GM18499 (cell line): ENCODE measurements around the gene ATOH8.
"Not testable (repeated sequence)": the region's sequence is repeated elsewhere in the genome, so short reads cannot be mapped to it uniquely, and the experiment has no call there.

Source experiments
- ATAC-seq: cut with Tn5 transposase; IDR thresholded peaks from one replicate; pipeline ENCODE4 v1.9.1; 2021; ENCODE audit warnings: moderate number of reproducible peaks; ENCODE audit not compliant: insufficient read depth, unreplicated experiment

The ATOH8 gene, protein sequence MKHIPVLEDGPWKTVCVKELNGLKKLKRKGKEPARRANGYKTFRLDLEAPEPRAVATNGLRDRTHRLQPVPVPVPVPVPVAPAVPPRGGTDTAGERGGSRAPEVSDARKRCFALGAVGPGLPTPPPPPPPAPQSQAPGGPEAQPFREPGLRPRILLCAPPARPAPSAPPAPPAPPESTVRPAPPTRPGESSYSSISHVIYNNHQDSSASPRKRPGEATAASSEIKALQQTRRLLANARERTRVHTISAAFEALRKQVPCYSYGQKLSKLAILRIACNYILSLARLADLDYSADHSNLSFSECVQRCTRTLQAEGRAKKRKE

DNA sequence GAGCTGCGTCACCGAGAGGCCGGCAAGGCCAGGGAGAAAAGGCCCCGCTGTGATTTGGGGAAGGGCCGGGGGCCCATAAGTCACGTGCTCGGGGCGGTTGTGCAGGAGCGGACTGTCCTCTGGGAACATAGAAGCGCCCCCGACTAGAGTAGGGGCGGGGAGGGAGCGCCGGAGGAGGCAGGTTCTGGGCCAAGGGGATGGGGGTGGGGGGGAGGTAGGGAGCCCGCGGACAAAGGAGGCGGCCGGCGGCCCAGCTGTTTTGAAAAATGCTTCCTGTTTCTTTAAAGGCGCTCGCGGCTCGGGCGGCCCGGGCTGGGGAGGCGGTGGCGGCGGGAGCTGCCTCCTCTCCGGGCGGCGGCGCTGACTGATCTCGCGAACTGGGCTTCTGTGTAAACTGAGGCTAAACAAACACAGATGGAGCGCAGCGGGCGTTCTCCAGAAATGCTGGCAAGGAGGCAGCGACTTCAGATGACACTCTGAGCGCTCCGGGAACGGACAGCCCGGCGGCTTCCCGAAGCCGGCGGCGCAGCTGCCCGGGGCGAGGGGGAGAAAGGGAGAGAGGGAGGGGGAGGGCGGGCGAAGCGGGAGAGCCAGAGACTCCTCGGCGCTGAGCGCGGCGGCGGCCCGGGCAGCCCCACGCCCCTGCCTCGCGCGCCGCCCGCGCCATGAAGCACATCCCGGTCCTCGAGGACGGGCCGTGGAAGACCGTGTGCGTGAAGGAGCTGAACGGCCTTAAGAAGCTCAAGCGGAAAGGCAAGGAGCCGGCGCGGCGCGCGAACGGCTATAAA lies at the start of gene ATOH8:
TSS of gene ATOH8 (plus strand) at position 467 of the 788 bp plus-strand sequence. CDS start at position 666, 199 bp downstream.
- no peak for ATAC-seq

DNA sequence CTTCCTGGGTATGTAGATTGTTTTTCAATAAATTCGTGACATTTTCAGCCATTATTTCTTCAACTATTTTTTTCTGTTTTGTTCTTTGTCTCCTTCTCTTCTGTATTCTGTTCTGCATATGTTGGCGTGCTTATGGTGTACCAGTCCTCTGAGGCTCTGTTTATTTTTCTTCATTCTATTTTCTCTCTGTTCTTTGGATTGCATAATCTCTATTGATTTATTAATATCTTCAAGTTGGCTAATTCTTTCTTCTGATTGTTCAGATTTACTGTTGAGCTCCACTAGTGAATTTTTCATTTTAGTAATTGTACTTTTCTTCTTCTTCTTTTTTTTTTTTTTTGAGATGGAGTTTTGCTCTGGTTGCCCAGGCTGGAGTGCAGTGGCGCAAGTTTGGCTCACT lies 49.8 kb upstream of the ATOH8 start:
- ATAC-seq = no peak

DNA sequence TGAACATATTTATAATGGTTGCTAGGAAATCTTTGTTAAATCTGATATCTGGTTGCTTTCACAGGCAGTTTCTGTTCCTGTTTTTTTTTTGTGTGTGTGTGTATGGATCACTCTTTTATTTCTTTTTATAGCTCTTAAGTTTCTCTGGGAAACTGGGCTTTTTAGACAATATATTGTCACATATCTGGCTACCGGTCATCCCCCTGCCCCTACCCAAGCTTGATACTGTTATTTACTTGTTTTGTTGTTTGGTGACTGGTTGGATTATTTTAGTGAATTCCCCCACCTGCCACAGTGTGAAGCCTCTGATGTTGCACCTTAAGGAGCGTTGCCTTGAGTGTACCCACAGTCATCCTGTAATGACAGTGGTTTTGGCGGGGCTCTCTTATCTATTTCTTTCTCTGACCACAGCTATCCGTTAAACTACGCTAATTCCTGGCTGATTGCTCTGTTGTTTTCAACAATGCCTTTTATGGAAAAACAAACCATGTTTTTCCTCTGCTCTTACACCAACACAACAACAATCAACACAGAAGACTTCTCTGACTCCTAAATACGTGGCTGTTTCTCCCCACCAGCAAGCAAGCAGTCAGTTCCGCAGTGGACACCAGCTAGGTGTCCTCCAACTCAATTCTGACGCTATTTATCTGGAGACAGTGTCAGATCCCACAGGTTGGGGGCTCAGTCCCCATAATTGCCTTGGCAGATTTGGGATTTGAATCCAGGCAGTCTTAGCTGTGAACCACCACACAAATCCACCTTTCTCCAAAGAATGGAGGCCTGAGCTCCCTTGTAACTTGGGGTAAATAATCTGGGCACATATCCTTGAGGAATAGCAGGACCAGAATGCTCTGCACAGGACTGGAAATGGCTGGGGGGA lies 48.8 kb upstream of the ATOH8 start:
- no peak for ATAC-seq

DNA sequence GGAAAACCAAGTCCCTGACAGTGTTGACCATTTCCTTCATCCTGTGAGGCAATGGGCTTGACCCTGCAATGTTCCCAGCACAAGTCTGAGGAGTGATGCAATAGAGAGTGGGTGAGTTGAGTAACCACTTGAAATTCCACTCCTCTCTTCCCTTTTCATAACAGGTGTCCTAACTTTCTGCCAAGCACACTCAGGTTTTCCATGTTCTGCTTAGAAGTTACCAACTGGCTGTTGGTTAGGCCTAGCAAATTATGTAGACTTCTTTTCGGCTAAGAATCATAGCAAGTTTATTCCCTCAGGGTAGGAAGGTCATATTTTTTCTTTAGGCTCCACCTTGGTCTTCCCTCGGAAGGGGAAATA lies 48.1 kb upstream of the ATOH8 start:
- no peak for ATAC-seq

DNA sequence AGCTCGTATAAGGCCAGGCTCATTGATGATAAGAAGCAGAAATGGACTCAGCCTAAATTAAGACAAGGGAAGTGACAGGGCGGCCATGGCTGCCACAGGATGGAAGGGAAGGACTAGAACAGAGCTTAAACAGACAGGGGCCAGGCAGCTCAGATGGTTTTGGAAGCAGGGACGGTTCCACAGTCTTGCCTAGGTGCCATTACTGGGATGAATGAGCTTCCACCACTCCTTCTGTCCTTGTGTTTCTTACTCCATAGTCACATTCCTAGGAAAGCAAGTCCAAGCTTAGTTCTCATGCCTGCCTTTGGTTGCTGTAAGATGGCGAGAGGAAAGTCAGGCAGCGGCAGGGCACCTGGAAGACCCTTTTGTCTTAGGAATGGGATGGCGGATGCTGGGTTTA lies 47.7 kb upstream of the ATOH8 start:
- no peak for ATAC-seq

DNA sequence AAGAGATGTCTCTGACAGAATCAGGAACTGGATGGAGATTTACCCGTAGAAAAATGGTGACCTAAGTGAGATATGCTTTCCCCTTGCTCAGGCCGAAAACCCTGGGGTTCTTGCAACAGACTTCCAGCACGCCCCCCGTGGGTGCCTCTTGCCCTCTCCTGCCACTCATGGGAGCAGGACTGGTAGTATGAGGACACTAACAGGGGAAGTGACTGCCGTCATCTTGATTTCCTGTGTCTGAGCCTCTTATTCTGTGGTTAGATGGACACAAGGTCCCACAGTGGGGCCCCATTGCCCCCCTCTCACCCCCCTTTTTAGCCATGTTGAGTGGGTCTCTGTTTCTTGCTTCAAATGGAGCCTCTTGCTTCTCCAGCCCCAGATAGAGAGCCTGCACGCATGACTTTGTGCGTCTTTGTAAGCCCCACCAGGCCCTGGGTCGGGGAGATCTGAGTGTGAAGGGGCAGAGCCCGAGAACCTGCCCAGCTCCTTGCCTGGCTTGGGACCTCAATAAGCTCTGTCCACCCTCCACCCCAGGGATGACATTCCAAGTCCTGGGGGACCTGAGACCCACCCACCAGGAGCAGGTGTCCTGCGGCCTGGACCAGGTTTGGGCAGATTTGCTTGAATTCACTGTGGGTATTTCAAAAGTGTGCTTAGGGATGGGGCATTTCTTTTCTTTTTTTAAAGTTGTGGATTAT lies 47.0 kb upstream of the ATOH8 start:
- no peak for ATAC-seq

DNA sequence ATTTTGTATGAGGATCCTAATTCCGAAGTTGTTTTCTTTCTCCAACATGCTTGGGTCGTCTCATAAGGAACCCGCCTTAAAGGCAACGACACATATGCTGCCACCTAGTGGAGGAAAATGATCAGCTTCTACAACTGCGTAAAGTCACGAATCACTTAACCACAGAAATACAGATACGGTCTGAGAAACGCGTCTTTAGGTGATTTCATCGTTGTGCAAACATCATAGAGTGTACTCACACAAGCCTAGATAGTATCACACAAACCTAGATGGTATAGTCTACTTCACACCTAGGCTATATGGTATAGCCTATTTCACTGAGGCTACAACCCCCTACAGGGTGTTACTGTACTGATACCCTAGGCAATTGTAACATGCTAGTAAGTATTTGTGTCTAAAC lies 46.5 kb upstream of the ATOH8 start:
- no peak for ATAC-seq

DNA sequence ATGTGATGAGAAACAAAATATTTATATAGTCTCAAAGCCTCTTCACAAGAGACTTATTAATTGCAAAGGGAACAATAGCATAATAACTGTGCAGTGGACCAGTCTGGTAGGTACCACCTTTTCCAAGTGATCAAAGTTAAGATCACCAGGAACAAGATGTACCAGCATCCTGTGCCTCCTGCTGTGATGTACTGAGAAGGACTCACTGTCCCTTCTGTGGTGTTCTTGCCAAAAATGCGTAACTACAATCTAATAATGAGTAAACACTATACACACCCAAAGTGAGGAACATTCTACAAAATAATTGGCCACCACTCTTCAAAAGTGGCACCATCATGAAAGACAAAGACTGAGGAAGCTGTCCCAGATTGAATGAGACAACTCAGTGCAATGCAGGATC lies 45.1 kb upstream of the ATOH8 start:
- no peak for ATAC-seq

DNA sequence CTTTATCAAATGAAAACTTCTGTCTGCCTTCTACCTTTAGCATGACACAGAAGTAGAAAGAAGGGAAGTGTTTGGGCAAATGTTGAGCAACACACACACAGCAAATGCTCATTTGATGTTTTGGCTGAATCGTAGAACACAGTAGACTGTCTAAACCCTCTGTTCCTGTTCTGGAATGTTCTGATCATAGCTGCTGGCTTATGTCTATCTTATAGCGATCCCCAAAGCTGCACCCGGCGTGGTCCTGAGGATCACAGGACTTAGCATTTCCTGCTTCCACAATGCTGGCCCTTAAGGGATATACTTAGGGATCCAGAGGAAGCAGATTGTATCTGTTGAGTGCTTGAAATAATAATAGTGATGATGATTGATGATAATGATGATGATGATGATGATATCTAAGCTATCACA lies 44.4 kb upstream of the ATOH8 start:
- ATAC-seq = no peak

DNA sequence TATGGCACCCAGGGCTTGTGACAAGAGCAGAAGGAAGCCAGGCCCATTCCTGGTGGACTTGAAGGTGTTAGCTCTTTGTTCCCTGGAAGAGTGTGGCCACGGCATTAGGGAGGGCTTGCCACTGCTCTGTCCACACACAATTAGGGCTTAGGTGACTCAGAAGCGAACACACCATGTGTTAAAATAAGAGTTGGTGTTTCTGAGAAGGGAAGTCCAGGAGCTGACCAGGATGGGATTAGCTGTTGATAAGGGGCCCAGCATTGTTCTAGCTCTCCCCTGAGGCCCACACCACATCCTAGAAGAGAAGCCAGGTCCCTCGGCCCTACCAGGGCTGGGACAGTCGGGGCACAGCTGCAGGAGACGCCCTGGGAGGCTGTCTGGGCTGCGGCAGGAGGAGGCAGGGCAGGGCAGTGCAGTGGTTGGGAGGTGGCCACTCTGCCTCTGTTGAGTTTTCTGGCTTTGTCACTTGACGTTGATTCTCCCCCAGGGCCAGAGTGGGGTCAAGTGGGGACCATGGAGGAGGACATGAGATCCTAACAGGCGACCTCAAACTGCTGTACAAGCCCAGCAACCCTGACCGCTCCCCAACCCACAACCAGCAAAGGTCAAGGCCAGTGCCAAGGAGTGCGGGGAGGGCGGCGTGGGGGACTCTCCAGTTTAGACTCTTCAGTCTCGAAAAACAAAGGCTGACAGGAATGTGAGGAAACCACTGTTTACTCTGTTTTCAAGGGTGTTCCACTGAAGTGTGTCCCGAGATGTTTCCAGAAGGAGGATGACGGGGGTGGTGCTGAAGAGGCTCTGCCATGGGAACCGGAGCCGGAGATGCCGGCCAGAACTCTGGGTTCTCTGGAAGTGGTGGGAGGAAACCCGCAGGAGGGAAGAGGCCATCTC lies 42.9 kb upstream of the ATOH8 start:
- no peak for ATAC-seq

DNA sequence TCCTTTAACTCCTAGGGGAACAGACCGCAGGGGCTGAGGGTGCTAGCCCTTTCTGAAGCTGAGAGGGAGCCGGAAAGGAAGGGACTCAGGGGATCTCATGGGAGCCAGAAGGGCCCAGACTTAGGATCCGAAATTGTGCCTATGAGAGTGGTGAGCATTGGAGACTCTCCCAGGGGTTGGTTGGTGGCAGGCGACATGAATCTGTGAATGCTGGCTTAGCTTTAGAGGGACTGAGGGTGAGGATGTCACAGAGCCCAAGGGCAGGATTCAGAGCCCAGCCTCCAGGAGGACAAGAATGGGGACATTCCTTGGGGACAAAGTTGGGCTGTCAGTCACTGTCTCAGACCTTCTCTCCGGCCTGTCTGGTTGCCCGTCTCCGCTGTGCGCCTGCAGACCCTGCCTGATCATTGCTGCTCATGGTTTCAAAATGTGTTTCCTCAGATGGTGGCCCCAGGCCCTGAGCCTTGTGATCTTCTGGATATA lies 42.2 kb upstream of the ATOH8 start:
- ATAC-seq = no peak

DNA sequence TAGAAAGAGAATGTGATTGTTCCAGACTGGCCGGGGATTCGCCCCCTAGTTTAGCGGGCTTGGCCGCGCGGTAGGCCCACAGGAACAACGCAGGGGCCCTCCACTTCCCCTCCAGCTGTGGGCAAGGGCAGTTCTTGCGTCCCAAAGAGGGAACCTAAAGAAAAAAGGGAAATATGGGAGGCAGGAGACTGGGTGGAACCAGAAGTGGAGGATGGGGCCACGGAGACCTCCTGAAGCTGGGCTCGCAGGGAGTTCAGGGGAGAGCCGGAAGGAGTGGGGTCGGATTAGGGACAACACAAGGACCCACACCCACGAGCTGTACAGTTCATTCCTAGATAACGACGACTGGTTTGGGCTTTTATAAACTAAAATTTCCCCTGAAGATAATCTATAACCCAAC lies 41.5 kb upstream of the ATOH8 start:
- ATAC-seq = no peak

DNA sequence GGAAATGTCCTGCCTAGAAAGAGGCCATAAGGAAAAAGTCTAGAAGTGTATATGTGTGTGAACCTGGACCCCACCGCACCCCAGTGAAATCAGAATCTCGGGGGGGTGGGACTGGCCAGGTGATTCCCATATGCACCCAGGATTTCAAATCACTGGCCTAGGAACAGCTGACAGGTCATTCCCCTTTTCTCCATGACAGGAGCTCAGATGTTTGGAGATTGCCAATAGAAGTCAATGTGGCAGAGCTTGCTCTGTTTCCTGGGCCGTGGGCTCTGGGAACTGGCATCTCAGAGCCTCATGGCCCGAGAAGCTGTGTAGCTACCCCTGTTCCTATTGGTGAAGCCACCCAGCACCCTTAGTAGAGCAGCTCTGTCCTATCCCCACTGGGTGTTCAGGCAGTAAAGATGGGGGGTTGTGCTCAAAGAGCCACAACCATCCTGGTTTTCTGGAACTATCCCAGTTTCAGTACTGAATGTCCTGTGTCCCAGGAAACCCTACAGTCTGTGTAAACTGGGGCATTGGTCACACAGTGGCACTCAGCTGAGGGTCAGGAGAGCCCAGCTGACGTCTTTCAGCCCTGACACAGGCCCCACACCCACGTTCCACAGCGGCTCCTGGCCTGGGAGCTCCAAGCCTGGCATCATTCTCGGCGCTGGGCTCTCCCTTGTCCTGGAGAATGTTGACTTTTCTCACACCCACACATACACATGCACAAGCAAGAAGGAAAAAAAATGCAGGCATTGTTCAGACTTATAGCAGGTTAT lies 40.8 kb upstream of the ATOH8 start:
- ATAC-seq = no peak

DNA sequence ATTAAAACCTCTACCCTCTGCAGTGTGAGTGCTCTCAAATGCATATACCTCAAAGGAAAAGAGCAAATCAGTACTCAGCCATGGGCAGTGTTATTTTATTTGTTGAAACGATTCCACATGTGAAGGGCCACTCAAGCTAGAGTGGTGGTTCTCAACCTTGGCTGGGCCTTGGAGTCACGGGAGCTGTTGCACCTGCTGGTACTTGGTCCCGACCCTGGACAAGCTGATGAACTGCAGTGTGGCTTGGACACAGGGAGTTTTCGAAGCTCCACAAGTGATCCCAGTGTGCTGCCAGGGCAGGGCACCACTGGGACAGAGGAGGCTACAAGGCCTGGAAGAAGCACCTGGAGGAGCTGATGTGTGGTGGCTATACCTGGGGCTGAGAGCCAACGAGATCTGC lies 40.0 kb upstream of the ATOH8 start:
- no peak for ATAC-seq

DNA sequence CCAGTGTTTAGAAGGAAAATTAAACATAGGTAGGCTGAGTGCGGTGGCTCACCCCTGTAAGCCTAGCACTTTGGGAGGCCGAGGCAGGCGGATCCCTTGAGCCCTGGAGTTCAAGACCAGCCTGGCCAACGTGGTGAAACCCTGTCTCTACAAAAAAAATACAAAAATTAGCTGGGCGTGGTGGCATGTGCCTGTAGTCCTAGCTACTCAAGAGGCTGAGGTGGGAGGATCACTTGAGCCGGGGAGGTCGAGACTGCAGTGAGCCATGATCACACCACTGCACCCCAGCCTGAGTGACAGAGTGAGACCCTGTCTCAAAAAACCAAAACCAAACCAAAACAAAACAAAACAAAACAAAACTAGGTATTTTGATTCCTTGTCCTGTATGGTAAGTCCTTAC lies 39.4 kb upstream of the ATOH8 start:
- not testable (repeated sequence) for ATAC-seq

DNA sequence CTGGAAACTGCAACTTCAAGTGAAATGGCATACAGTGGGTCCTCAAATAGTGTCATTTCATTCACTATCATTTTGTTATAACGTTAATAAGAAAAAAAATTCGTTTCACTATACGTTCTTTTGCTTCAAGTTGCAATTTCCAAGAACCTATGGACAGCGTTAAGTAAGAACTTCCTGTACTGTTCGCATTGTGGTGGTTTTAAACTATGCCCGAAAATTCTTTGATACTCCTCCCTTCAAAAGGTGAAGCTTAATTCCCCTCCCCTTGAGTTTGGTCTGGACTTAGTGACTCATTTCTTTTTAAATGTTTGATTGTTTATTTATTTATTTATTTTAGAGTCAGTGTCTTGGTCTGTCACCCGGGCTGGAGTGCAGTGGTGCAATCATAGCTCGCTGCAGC lies 39.0 kb upstream of the ATOH8 start:
- no peak for ATAC-seq

DNA sequence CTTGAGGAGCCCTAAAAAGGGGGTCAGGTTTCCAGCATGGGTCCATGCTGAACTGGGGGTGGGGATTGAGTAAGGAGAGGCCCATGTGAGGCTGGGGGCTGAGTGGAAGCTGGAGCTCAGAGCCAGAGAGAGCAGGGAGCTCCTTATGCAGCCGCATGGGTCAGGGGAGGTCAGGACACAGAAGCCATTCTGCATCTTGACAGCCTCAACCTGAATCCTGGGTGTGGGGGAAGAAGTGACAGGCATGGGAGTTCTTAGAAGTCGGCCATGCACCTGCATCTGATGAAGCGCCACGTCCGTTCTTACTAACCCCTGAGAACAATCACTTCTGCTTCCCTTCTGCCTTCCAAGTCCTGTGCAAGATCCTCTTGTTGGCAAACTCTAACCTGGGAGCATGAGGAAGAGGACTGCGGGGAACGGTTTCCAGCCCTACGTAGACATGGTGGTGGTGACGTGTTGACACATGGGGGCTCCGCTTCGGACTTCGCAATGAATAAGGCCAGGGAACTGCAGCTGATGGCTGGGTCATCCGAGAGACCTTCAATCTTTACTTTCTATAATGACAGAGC lies 37.4 kb upstream of the ATOH8 start:
- ATAC-seq = no peak

DNA sequence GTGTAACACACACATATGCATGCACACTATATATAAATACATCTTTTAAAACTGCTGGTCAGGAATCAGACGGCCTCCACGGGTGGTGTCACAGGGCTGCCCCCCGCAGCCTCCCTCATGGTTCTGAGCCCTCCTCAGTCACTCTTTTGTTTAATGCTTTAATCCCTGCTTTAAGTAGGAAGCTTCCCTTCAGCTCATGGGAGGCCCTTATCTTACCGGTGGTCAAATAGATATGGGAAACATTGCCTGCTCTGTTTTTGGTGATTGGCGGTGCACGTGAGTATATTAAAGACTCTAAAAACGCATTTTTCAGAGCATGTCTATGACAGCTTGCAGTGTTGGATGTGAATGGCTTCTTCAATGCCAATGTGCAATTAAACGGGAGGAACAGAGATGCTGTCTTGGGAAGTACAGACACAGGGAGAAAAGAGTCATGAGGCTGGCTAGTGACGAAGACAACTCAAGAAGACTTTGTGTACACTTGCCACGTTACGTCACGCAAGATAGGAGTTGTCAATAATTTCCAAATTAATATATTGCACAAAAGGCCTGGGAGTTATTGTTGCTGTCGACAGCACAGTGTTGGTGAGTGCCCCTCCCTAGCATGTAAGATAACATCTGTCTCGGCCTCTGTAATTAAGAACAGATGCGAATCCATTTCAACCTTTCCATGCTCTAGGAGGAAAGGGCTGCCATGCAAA lies 36.3 kb upstream of the ATOH8 start:
- ATAC-seq = no peak
